Suprapubic skin (tissue), 3 donors: ENCODE measurements around the gene TVP23C.
"Not testable (repeated sequence)": the region's sequence is repeated elsewhere in the genome, so short reads cannot be mapped to it uniquely, and the experiment has no call there.

Experiments
- POLR2A ChIP-seq, 2 donors: fragments of 450-650 bp; IDR thresholded peaks; one replicate each; pipeline ENCODE4 v1.6.1; 2017; ENCODE audit warnings: antibody characterized with exemption in 2 of 2, mild to moderate bottlenecking in 2 of 2, moderate library complexity in 2 of 2
- TF ChIP-seq, protein P1 (sequence below), 2 donors: fragments of 200-600 bp in 1 of 2; fragments of 450-650 bp in 1 of 2; sonication (generic) in 1 of 2; IDR thresholded peaks; one replicate each; pipeline ENCODE4 v1.5.1; 2016 to 2019; ENCODE audit warnings: antibody characterized with exemption in 2 of 2, mild to moderate bottlenecking in 1 of 2, moderate library complexity in 1 of 2

DNA sequence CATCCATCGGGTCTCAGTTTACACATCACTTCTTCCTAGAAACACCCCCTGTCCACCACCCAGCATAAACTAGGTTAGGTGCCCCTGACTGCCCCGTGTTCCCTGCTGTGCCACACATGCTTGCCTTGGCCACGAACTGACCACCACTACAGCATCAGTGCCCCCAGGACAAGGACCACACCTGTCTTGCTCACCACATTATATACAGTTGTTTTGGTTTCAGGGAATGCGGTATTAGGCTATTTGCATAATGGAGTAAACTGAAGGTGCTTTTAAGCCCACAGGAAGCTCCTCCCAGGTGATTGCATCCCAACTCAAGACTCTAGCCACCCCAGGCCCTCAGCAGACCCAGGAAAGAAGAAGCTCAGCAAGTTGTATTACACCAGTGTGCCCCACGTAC is 20.0 kb upstream of the TVP23C start:
- TF ChIP-seq, protein P1, sequence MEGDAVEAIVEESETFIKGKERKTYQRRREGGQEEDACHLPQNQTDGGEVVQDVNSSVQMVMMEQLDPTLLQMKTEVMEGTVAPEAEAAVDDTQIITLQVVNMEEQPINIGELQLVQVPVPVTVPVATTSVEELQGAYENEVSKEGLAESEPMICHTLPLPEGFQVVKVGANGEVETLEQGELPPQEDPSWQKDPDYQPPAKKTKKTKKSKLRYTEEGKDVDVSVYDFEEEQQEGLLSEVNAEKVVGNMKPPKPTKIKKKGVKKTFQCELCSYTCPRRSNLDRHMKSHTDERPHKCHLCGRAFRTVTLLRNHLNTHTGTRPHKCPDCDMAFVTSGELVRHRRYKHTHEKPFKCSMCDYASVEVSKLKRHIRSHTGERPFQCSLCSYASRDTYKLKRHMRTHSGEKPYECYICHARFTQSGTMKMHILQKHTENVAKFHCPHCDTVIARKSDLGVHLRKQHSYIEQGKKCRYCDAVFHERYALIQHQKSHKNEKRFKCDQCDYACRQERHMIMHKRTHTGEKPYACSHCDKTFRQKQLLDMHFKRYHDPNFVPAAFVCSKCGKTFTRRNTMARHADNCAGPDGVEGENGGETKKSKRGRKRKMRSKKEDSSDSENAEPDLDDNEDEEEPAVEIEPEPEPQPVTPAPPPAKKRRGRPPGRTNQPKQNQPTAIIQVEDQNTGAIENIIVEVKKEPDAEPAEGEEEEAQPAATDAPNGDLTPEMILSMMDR (IDR thresholded peaks at IDR 0.05), result not testable (repeated sequence)
- TF ChIP-seq POLR2A (IDR thresholded peaks at IDR 0.05), result not testable (repeated sequence)
